NCI-H524 treated with DMSO at 0.1 percent for 48 hours (cell line): Measurements from ENCODE around the gene GRM8.

Experiments
- DNase-seq: peaks from one replicate; lab custom pipeline; 2025; lab: John Stamatoyannopoulos, UW

GRM8 gene

GRCh38 chr7:126806614-126807013, 446.1 kb downstream of the GRM8 start:
- no peak for DNase-seq

GRCh38 chr7:126805351-126805750, 447.4 kb downstream of the GRM8 start:
- no peak for DNase-seq

- peak; percentile 72 for DNase-seq
Observed at GRCh38 chr7:126804604-126805003, 448.1 kb downstream of the GRM8 start.

DNA sequence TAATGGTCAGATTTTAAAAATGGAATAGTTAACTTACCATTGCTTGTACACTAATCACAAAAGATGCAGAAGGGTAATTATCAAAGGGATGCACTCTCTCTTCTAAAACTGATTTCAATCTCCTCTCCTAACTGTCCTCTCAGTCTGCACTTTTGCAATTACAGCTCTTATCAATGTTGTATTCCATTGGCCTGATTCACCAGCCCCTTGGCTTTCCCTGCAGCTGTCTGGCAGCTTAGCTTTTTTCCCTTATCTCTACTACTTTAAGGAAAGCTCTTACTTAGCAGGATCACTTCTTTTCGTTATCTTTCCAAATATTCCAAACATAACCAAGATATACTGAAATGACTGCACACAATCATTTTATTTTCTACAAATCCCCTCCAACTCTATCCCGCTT, 448.8 kb downstream of the GRM8 start:
- DNase-seq = no peak

DNA sequence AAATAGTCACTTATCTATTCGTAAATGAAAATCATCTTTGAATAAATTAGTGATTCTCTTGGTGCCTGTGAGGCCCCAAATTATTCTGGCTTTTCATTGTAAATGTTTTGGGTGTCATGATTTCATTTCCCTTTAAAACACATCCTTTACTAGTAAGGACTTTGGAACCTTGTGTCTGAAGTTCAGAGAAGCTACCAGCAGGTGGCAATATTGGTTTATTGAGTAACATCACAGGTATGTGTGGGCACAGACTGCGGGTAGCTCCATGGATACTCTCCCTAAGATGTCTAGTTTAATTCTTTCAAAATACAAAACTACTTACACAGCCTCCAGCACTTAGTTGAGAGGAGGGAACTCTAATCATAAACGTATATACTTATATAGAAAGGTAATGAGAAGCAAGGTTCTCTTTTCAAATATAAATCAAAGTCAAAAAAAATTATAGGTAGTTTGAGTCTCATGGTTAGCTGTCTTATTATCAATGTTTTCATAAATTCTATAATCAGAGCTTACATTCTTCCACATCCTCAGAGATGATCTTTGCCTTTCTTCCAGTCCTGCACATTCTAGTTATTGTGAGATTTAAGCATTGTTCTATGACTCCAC, 449.6 kb downstream of the GRM8 start:
- DNase-seq = peak; percentile 46

DNA sequence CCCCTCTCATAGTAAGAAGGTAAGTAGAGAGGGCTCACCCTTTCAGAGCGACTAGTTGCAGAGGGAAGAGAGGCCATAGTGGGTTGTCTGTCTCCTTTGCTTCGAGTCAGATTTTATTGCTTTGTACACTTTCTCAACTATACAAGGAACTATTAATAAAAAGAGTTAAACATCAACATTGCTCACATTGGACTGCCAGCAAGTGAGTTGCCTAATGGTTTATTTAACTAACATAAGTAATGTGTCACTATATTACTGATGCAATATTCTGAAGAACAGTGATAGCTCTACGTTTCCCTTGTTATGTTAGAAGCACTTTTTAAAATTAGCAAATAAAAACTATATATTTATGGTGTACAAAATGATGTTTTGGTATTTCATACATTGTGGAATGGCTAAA, 451.0 kb downstream of the GRM8 start:
- no peak for DNase-seq

DNA sequence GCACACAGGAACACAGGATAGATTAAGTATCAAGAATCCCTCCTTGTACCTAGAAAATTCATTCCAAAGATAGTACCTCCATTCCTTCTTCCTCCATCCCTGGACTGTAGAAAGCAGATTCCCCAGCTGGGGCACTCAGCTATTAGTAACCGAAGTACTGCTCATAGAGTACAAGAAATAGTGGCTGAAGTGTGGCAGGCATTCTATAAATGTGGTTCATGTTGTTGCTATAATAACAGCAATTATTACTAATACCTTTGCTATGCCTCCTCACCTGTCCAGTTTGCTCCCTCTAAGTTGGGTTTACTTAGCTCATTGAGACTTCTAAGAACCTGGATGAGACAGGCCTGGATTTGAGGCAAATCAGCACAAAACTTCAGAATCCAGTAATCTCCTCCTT, 453.2 kb downstream of the GRM8 start:
- no peak for DNase-seq

DNA sequence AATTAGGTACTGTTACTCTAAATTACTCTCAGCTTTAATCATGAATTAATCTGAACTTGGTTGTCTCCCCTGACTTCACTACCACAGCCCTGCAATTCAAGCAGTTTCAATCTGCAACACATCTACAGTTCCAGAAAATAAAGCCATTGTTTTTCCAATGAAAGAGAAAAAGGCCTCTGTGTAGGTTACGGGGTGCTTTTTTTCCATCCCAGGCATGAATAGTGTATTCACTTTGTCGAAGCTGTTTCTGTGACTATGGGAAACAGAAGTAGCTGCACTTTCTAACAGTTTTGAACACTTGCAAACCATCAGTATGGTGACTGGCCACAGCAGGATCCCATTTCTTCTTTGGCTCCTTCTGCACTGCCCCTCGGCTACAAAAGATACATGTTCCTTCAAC, 460.2 kb downstream of the GRM8 start:
- DNase-seq = no peak

DNA sequence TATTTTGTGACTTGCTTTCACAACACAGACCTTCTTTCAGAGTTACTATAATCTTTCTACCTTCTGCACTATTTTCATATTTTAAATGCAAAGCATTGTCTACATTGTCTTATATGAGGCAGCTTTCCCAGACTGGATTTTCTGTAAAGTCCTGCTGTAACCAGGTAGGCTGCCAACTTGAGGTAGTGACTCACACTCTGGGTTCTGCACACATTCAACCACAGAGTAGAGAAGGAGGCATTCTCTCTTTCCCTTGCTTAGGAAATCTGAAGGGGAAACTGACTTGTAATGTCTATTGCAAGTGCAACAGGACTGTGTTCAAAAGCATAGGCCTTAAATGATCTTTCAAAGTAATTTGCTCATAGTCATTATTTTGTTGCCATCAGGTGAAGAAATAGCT, 461.4 kb downstream of the GRM8 start:
- DNase-seq = no peak

GRCh38 chr7:126790763-126791162, 462.0 kb downstream of the GRM8 start:
- peak; percentile 58 for DNase-seq

GRCh38 chr7:126783613-126784012, 469.1 kb downstream of the GRM8 start:
- no peak for DNase-seq

DNA sequence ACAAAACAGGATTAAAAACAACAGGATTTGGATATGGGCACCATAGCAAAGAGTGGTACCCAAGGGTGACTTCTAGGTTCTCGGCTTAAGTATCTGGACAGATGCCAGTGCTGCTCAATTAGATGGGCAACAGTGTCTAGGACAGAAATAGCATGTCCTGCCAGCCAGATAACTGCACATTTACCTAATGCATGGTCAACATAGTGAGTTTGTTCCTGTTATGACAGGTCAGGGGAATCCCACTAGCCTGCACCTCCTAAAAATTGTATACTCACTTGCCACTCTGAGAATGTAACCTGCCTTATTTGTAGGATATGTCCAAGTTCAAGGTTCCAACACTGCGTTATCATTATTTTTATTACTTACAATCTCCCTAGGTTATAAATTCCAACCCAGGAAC, 471.7 kb downstream of the GRM8 start:
- DNase-seq = no peak

DNA sequence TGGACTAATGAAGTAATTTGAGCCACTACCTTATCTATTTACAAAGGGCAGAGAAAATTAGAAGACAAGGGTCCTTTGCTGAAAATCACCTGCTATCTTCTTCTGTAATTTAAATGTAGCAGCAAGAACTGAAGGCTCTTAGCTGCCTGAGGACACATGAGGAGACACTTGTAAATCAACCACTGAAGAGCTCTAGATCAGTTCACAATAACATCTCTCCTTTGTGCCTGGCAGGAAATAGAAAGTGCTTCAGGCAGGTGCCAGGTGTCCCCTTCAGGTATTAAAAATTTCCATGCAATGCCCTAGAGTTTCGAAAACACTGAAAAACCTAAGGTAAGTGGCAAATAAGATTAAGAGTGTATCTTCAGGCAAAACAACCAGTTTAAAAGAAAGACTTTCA, 474.6 kb downstream of the GRM8 start:
- DNase-seq = peak; percentile 92

- DNase-seq = no peak
Observed at GRCh38 chr7:126776498-126776897, 476.2 kb downstream of the GRM8 start.

DNA sequence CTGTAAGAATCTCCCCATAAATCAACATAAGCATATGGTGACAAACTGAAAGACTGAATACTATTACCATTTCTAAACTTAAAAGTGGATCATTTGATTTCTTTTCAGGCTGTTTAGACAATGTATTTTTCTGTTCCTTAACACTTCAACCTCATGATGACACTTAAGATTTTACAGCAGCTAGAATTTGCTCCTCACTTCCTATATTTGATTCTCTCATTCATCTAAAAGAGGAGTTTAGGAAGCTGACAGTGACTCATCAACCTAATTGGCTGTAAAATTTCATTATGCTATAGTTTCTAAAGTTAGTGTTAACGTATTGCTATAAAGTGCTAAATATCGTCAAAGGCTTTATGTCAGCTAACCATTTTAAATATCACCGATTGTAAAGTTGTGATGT, 478.7 kb downstream of the GRM8 start:
- DNase-seq = no peak

- DNase-seq = no peak
Observed at GRCh38 chr7:126768836-126769235, 483.9 kb downstream of the GRM8 start.

DNA sequence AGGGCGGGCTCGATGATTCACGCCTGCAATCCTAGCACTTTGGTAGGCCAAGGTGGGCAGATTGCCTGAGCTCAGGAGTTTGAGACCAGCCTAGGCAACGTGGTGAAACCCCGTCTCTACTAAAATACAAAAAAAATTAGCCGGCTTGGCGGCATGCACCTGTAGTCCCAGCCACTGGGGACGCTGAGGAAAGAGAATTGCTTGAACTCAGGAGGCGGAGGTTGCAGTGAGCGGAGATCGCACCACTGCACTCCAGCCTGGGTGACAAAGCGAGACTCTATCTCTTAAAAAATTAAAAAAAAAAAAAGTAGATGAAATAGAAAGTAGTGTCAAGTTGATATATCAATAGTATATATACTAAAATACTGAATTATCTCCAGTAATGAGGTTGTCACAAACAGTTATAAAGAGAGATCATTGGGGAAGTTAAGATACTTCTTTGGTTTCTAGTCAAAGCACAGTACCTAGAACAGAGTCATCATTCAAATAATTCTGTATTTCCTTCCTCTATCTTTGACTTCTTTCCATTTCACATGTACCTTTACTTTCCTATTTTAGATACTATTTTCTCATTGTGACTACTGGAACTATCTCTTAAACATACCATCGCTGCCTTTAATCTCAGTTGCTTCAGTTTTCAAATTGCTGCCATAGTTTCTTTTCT, 491.7 kb downstream of the GRM8 start:
- no peak for DNase-seq

DNA sequence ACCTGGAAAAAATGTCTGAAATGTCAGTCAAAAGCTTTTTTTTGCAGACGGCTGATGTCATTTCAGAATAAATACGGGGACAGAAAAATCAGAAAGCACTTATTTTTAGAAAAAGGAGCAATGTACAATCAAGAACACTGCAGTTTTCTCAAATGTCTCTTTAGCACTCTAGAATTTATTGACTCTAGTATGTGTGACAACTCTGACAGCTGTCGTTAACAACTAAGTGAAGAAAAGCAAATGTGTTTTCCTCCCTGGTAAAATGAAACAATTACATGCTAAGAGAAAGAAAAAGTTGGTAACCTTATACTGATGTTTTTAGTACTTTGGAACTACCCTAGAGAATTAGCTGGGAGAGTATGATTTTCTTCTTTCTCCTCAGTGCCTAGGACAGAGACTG, 497.4 kb downstream of the GRM8 start:
- DNase-seq = no peak

- no peak for DNase-seq
Observed at GRCh38 chr7:126750207-126750911, 502.4 kb downstream of the GRM8 start.

DNA sequence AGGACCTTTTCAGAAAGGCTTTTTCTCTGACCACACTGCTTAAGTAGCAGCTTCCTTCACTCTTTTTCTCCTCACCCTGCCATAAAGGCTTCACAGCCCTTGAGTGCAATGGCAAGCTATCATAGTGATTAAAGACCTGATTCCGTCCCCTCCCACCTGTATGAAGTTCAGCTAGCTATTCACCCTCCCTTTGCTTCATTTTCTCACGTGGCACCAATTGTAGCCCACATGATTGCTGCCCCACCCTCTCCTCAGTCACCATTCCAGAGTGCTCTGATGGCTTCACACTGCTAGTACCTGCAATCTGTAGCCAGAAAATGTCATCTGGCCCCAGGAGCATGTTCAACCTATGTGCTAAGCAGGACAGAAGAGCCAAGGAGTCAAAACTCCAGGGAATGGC, 523.8 kb downstream of the GRM8 start:
- DNase-seq = no peak

- DNase-seq = no peak
Observed at GRCh38 chr7:126727930-126728391, 524.8 kb downstream of the GRM8 start.

GRCh38 chr7:126723966-126724544, 528.7 kb downstream of the GRM8 start:
- no peak for DNase-seq

DNA sequence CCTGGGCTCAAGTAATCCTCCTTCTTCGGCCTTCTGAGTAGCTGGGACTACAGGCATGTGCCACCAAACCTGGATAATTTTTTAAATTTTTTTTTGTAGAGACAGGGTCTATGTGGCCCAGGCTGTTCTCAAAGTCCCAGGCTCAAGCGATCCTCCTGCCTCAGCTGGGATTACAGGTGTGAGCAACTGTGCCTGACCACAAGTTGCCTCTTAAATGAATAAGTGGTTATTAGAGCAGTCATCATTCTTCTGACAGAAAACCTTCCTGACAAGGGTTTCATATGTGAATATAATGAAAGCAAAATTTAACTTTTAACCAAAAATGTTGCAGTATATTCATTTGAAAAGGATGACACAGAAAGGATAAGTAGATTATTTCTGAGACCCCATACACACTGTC, 532.5 kb downstream of the GRM8 start:
- no peak for DNase-seq
